Measurements from ENCODE around the gene CPNE7.
A peak's percentile ranks its signal among the peaks of the same experiment; 100 is the strongest.

CPNE7 gene

DNA sequence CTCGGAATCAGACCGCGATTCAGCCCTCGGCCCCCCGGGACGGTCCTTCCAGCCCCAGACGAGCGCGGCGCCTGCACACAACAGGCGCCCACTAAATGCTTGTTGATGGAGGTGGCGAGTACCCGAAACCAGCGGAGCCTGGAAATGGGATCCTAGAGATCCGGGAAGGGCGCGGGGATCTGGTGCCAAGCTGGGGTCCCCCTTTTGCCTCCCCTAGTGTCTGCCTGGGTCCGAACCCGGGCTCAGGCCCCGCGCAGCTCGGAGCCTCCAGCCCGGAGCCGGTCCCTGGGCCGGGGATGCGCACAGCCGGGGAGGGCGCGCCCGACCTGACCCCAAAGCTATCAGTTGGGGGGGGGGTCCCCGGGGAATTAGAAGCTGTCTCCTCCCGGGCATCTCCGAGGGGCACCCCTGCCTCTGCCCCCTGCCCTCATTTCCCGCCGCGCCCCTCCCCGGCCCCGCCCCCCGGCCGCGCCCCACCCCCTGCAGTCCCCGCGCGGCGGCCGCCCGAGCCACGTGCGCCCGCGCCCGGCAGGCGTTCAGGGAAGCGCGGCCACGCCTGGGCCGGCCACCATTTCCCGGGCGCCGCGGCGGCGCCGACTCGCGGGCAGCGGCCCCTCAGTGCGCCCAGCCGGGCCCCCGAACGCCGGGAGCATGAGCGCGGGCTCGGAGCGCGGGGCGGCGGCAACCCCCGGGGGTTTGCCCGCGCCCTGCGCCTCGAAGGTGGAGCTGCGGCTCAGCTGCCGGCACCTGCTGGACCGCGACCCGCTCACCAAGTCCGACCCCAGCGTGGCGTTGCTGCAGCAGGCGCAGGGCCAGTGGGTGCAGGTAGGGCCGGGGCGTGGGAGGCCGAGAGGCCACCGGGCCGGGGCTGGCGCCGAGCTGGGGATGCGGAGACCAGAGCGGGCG lies at the start of gene CPNE7:
CPNE7 (plus strand) TSS at position 512 of the 906 bp plus-strand sequence; CDS start at position 652, 140 bp downstream.
- Histone ChIP-seq H3K27me3 (replicated peaks; ENCODE audit: control insufficient read depth, insufficient read depth, low read length) (no peaks in the 10 kb centered on the region), H3K36me3 (ENCODE audit: control insufficient read depth, insufficient read depth, low read length) (no peaks in the 10 kb centered on the region; the same call in 1 of the 2 replicates), H3K4me3 (replicated peaks; ENCODE audit: low read depth, low read length) (peak within 1 kb of the TSS; percentile 61)
- DNase-seq (ENCODE audit: extremely low read depth, insufficient read length) = peak; percentile 51
- TF ChIP-seq, protein P1, sequence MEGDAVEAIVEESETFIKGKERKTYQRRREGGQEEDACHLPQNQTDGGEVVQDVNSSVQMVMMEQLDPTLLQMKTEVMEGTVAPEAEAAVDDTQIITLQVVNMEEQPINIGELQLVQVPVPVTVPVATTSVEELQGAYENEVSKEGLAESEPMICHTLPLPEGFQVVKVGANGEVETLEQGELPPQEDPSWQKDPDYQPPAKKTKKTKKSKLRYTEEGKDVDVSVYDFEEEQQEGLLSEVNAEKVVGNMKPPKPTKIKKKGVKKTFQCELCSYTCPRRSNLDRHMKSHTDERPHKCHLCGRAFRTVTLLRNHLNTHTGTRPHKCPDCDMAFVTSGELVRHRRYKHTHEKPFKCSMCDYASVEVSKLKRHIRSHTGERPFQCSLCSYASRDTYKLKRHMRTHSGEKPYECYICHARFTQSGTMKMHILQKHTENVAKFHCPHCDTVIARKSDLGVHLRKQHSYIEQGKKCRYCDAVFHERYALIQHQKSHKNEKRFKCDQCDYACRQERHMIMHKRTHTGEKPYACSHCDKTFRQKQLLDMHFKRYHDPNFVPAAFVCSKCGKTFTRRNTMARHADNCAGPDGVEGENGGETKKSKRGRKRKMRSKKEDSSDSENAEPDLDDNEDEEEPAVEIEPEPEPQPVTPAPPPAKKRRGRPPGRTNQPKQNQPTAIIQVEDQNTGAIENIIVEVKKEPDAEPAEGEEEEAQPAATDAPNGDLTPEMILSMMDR (IDR thresholded peaks at IDR 0.05; ENCODE audit: insufficient read depth, low read length, poor library complexity, severe bottlenecking) = no peak

DNA sequence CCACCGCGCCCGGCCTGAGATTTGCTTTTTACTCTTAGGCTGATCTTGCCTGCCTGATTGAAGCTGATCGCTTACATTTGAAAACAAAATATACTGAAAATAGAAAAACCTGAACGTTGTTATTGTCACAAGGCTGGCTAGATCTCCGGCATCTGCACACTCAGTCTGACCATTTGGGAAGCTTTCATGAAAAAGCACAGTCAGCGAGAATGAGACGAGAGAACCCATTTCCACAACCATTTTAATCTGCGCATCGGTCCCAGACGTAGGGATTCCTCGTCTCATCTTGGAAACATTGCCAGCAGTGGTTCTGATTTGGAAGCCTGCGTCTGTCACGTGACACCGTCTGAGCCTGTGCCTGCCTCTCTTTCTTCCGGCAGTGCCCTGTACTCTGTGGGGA lies 46.5 kb upstream of the CPNE7 start:
- DNase-seq (ENCODE audit: extremely low read depth, insufficient read length) = no peak
- peaks cover 36% of the 10 kb centered on the region for H3K36me3 ChIP-seq (ENCODE audit: control insufficient read depth, insufficient read depth, low read length)
- TF ChIP-seq, protein P1 (IDR thresholded peaks at IDR 0.05; ENCODE audit: insufficient read depth, low read length, poor library complexity, severe bottlenecking) = no peak
- no peaks in the 10 kb centered on the region for H3K27me3 ChIP-seq (replicated peaks; ENCODE audit: control insufficient read depth, insufficient read depth, low read length)
- no peak overlapping the region for H3K4me3 ChIP-seq (replicated peaks; ENCODE audit: low read depth, low read length)

DNA sequence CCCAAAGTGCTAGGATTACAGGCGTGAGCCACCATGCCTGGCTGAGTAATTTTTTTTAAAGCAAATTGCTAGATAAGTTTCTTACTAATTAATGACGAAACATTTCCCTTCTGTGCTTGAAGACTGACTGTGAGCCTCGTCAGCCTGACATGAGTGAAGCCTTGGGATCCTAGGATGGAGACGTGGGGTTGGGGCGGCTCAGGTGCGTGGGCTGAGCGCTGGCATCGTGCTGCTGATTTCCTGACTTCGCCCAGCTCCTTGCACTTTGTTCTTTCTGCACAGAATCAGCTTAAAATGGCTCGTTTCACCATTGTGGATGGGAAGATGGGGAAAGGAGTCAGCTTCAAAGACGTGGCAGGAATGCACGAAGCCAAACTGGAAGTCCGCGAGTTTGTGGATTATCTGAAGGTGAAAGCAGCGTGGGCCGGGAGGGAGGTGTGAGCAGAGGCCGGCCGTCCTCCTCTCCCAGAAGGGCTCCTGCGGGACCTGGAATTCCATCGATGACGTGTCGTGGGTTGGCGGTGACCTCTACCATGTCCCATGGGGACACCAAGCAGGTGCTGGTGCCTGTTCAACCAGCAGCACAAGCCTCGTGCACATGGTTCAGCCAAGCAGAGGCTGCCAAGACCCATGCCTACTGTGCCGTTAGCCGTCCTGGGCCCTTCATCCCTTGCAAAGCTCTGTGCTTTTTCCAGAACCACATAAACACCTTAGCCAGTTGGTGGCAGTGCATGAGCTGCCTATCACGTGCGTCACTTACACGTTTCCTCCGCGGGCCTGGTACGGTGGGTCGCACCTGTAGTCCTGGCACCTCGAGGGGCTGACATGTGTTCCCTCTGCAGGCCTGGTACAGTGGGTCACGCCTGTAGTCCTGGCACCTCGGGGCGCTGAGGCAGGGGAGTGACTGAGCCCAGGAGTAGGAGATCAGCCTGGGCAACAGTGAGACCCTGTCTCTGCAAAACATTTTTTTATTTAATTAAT lies 44.9 kb upstream of the CPNE7 start:
- DNase-seq (ENCODE audit: extremely low read depth, insufficient read length) = no peak
- TF ChIP-seq, protein P1 (IDR thresholded peaks at IDR 0.05; ENCODE audit: insufficient read depth, low read length, poor library complexity, severe bottlenecking) = no peak
- Histone ChIP-seq H3K36me3 (ENCODE audit: control insufficient read depth, insufficient read depth, low read length) (peaks cover 40% of the 10 kb centered on the region), H3K4me3 (replicated peaks; ENCODE audit: low read depth, low read length) (no peak overlapping the region), H3K27me3 (replicated peaks; ENCODE audit: control insufficient read depth, insufficient read depth, low read length) (no peaks in the 10 kb centered on the region)

DNA sequence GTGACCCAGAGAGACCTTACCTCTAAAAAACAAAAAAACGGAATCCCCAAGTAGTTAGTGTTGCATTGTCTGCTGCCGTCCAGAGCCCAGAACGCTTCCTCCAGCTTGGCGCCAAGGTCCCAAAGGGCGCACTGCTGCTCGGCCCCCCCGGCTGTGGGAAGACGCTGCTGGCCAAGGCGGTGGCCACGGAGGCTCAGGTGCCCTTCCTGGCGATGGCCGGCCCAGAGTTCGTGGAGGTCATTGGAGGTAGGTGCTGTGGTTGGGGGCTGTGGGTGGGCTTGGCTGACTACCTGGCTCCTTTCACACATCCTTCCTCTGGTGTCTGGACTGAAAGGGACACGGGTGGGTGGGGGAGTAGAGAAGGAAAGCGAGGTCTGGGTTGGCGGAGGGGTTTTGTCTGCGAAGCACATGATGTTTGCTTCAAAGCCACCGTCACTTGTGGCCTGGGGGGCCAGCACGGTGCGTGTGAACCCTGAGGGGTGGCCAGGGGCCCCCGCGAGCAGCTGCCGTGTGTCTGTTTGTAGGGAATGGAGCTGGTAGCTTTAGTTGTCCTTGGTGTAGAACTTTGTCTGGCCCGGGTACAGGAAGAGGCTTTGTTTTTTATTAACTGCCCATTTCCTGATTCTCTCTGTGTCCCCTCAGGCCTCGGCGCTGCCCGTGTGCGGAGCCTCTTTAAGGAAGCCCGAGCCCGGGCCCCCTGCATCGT lies 43.6 kb upstream of the CPNE7 start:
- no peak for DNase-seq (ENCODE audit: extremely low read depth, insufficient read length)
- Histone ChIP-seq H3K27me3 (replicated peaks; ENCODE audit: control insufficient read depth, insufficient read depth, low read length) (no peaks in the 10 kb centered on the region), H3K4me3 (replicated peaks; ENCODE audit: low read depth, low read length) (no peak overlapping the region), H3K36me3 (ENCODE audit: control insufficient read depth, insufficient read depth, low read length) (peaks cover 42% of the 10 kb centered on the region)
- TF ChIP-seq, protein P1 (IDR thresholded peaks at IDR 0.05; ENCODE audit: insufficient read depth, low read length, poor library complexity, severe bottlenecking) = no peak

DNA sequence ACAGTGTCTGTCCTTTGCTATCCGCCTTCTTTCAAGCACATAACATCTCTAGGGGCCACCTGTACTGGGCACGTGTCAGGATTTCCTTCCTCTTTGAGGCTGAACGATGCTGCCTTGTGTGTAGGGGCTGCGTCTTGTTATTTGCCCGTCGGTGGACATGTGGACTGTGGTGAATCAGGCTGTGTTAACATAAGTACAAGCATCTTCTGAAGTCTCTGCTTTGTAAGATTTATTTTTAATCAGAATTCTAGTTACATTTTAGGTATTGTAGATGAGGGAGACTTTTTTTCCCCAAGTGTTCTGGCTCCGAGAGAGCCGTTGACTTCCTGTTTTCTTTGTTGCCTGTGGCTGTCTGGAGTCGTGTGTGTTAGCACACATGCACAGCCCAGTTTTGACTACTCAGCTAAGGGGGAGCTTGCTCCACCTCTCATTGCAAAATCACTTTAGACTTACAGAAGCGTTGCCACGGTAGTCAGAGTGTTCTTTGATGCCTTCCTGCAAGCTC lies 41.3 kb upstream of the CPNE7 start:
- no peak for DNase-seq (ENCODE audit: extremely low read depth, insufficient read length)
- Histone ChIP-seq H3K36me3 (ENCODE audit: control insufficient read depth, insufficient read depth, low read length) (peaks cover 44% of the 10 kb centered on the region), H3K27me3 (replicated peaks; ENCODE audit: control insufficient read depth, insufficient read depth, low read length) (no peaks in the 10 kb centered on the region), H3K4me3 (replicated peaks; ENCODE audit: low read depth, low read length) (no peak overlapping the region)
- TF ChIP-seq, protein P1 (IDR thresholded peaks at IDR 0.05; ENCODE audit: insufficient read depth, low read length, poor library complexity, severe bottlenecking) = no peak
